K562 (cell line): ENCODE results near the gene MEF2D. TPM values are rescaled to one million over a fixed set of nuclear protein-coding genes. Genes with fewer than 3 reads are reported as not detected.

ENCODE experiments used
- ATAC-seq: fragments of 200-7000 bp; cut with Tn5 transposase; 3 replicates; pipeline ENCODE4 v1.9.1; 2020; ENCODE audit warnings: moderate library complexity
- BruUV-seq: library from RNA; stranded (reverse); fragments of 400-500 nt; replicated peaks from 2 replicates; lab custom pipeline; 2021; lab: Mats Ljungman, UMichigan
- CTCF ChIA-PET: fragments of 300-600 bp; formaldehyde crosslinking; extraction: SDS; loops from one replicate; lab custom pipeline; 2021; ENCODE audit warnings: low intra/inter-chr PET ratio; lab: Yijun Ruan, JAX
- POLR2A ChIA-PET: fragments of 300-600, 350-650 bp; sonication (Branson Sonifier 250); formaldehyde crosslinking; extraction: SDS; loops from one replicate; lab custom pipeline; 2021; ENCODE audit warnings: antibody characterized with exemption, inconsistent platforms; lab: Yijun Ruan, JAX
- DNase-seq, 4 experiments: peaks; one replicate each; pipeline versions ENCODE4 v3.0.0 to v3.0.0-alpha.2; 2011 to 2018; ENCODE audit warnings: low spot score in 3 of 4, mixed read lengths in 3 of 4; ENCODE audit errors: extremely low read depth in 1 of 4
- FAIRE-seq: peaks from 2 replicates; lab custom pipeline; 2011; peaks lifted over from hg19 to GRCh38; lab: Jason Lieb, UNC
- H2AFZ ChIP-seq: 2 replicates; pipeline ENCODE4 v1.6.0; 2011; ENCODE audit warnings: low read depth, low read length, control low read depth, inconsistent platforms
- H3K27ac ChIP-seq: fragments of 200-600 bp; 3 replicates; pipeline ENCODE4 v1.8.0; 2011; ENCODE audit warnings: low read depth, mild to moderate bottlenecking, control low read depth, inconsistent platforms, low read length, moderate library complexity, mixed read lengths; ENCODE audit errors: extremely low read depth
- H3K27me3 ChIP-seq, 2 experiments: fragments of 300-600 bp in 1 of 2; 2 replicates in 1 of 2; 3 replicates in 1 of 2; pipeline versions ENCODE4 v1.6.0 to v1.8.0; 2011; ENCODE audit warnings: inconsistent platforms in 2 of 2, low read length in 2 of 2, mild to moderate bottlenecking in 1 of 2, mixed read lengths in 1 of 2, moderate library complexity in 1 of 2; ENCODE audit not compliant: control insufficient read depth in 2 of 2, insufficient read depth in 2 of 2
- H3K36me3 ChIP-seq: fragments of 300-600 bp; 3 replicates; pipeline ENCODE4 v1.8.0; 2011; ENCODE audit warnings: mild to moderate bottlenecking, low read length, inconsistent platforms; ENCODE audit not compliant: control insufficient read depth, insufficient read depth
- H3K4me1 ChIP-seq, 2 experiments: fragments of 200-600 bp in 1 of 2; replicated peaks in 1 of 2; 2 replicates in 1 of 2; 3 replicates in 1 of 2; pipeline versions ENCODE4 v1.5.1 to v1.8.0; 2011; ENCODE audit warnings: inconsistent platforms in 2 of 2, low read length in 2 of 2, mild to moderate bottlenecking in 1 of 2, mixed read lengths in 1 of 2, moderate library complexity in 1 of 2; ENCODE audit not compliant: control insufficient read depth in 2 of 2, insufficient read depth in 2 of 2
- H3K4me2 ChIP-seq: 2 replicates; pipeline ENCODE4 v1.6.1; 2011; ENCODE audit warnings: low read length, control low read depth, inconsistent platforms, mixed read lengths; ENCODE audit not compliant: insufficient read depth
- H3K4me3 ChIP-seq: fragments of 200-600 bp; sonication (generic), shearing (Covaris generic); 2 replicates; pipeline ENCODE4 v1.5.1; 2016; ENCODE audit warnings: control low read depth, inconsistent platforms
- H3K79me2 ChIP-seq: fragments of 200-600 bp; 3 replicates; pipeline ENCODE4 v1.8.0; 2011; ENCODE audit warnings: low read length, inconsistent platforms; ENCODE audit not compliant: control insufficient read depth, insufficient read depth
- H3K9ac ChIP-seq, 2 experiments: 2 replicates each; pipeline versions ENCODE4 v1.6.0 to v1.6.1; 2011; ENCODE audit warnings: low read depth in 2 of 2, low read length in 2 of 2, control low read depth in 1 of 2, inconsistent platforms in 1 of 2, mild to moderate bottlenecking in 1 of 2, mixed read lengths in 1 of 2; ENCODE audit not compliant: insufficient read depth in 1 of 2
- H3K9me1 ChIP-seq: one replicate; pipeline ENCODE4 v1.6.0; 2011; ENCODE audit warnings: inconsistent platforms, mild to moderate bottlenecking, low read length, moderate library complexity; ENCODE audit not compliant: control insufficient read depth, insufficient read depth
- H3K9me3 ChIP-seq: replicated peaks from 2 replicates; pipeline ENCODE4 v1.5.1; 2011; ENCODE audit warnings: low read depth, low read length, inconsistent platforms; ENCODE audit not compliant: control insufficient read depth, insufficient read depth
- H4K20me1 ChIP-seq: replicated peaks from 2 replicates; pipeline ENCODE4 v1.6.1; 2011; ENCODE audit warnings: low read length, inconsistent platforms, mixed read lengths; ENCODE audit not compliant: control insufficient read depth, insufficient read depth
- BRF2 ChIP-seq: IDR thresholded peaks from 3 replicates; pipeline ENCODE4 v1.6.1; 2011; ENCODE audit warnings: borderline replicate concordance, mild to moderate bottlenecking; ENCODE audit not compliant: insufficient read length, insufficient read depth
- E2F1 ChIP-seq: sonication (generic); formaldehyde crosslinking; IDR thresholded peaks from 2 replicates; pipeline ENCODE4 v1.8.1; 2023; ENCODE audit warnings: mild to moderate bottlenecking, missing genetic modification reagents, moderate library complexity
- FOXP1 ChIP-seq: sonication (generic); formaldehyde crosslinking; IDR thresholded peaks from 2 replicates; pipeline ENCODE4 v1.8.0; 2022; ENCODE audit warnings: mild to moderate bottlenecking, missing genetic modification reagents
- HDAC3 ChIP-seq: fragments of 450-650 bp; IDR thresholded peaks from 2 replicates; pipeline ENCODE4 v1.6.1; 2018; ENCODE audit warnings: borderline replicate concordance, mild to moderate bottlenecking, moderate library complexity; ENCODE audit not compliant: partially characterized antibody
- HDGF ChIP-seq: fragments of 450-650 bp; IDR thresholded peaks from 2 replicates; pipeline ENCODE4 v1.6.1; 2016
- LARP7 ChIP-seq: fragments of 450-650 bp; IDR thresholded peaks from 2 replicates; pipeline ENCODE4 v1.6.1; 2016
- MCM2 ChIP-seq: fragments of 450-650 bp; IDR thresholded peaks from 2 replicates; pipeline ENCODE4 v1.6.1; 2017; ENCODE audit warnings: low read depth, mild to moderate bottlenecking
- MIER1 ChIP-seq: fragments of 450-650 bp; IDR thresholded peaks from 2 replicates; pipeline ENCODE4 v1.6.1; 2016; ENCODE audit warnings: antibody characterized with exemption, mild to moderate bottlenecking, low read depth
- NFATC3 ChIP-seq: fragments of 450-650 bp; IDR thresholded peaks from 2 replicates; pipeline ENCODE4 v1.6.1; 2017; ENCODE audit warnings: mild to moderate bottlenecking
- PHF21A ChIP-seq: fragments of 450-650 bp; IDR thresholded peaks from 2 replicates; pipeline ENCODE4 v1.6.1; 2017; ENCODE audit warnings: low read depth, borderline replicate concordance
- PRPF4 ChIP-seq: fragments of 200-400 bp; formaldehyde crosslinking; IDR thresholded peaks from one replicate; pipeline ENCODE4 v1.6.1; 2017; ENCODE audit warnings: low read length, low read depth, mild to moderate bottlenecking; ENCODE audit not compliant: insufficient read depth, poor library complexity, severe bottlenecking
- SAFB ChIP-seq: fragments of 200-400 bp; formaldehyde crosslinking; IDR thresholded peaks from 2 replicates; pipeline ENCODE4 v1.6.1; 2017; ENCODE audit warnings: low read depth, low read length, borderline replicate concordance
- SMARCA5 ChIP-seq: fragments of 450-650 bp; IDR thresholded peaks from 2 replicates; pipeline ENCODE4 v1.6.1; 2016
- WHSC1 ChIP-seq: IDR thresholded peaks from one replicate; pipeline ENCODE4 v1.6.1; 2012; ENCODE audit warnings: low read length, control low read depth, inconsistent platforms
- ZC3H8 ChIP-seq: fragments of 450-650 bp; IDR thresholded peaks from 2 replicates; pipeline ENCODE4 v1.6.1; 2017
- ZKSCAN8 ChIP-seq: fragments of 200-800 bp; sonication (Bioruptor generic); IDR thresholded peaks from 2 replicates; pipeline ENCODE4 v1.6.1; 2016; ENCODE audit warnings: missing genetic modification characterization, missing compliant biosample characterization
- ZNF512 ChIP-seq: IDR thresholded peaks from 2 replicates; pipeline ENCODE4 v1.6.1; 2016; ENCODE audit warnings: missing genetic modification characterization, missing compliant biosample characterization
- WGBS: fragments of 100-300 bp; shearing (Covaris generic); methylation state at CpG from one replicate; pipeline ENCODE4 v1.1.6; 2016; ENCODE audit warnings: low coverage, mixed read lengths; ENCODE audit not compliant: insufficient coverage; ENCODE audit errors: missing lambda C conversion rate; 5-methylcytosine and 5-hydroxymethylcytosine counted together
- in situ Hi-C: fragments of 300-500 bp; cut with MboI; formaldehyde crosslinking; loops from 4 replicates; pipeline ENCODE4 v1.15.0; 2018; ENCODE audit warnings: inconsistent platforms, mixed read lengths
- intact Hi-C: fragments of 100-400 bp; cut with micrococcal nuclease; formaldehyde crosslinking; loops from 2 replicates; pipeline ENCODE4 v1.14.2; 2022
- polyA plus RNA-seq, 8 experiments: library from polyadenylated mRNA; depleted of rRNA in 4 of 8; stranded (reverse) in 5 of 8; unstranded in 3 of 8; fragments of >200 nt; fragmentation: Nextera tagmentation in 2 of 8; fragmentation: Illumina TruSeq in 1 of 8; extraction: Ambion mirVana in 2 of 8; extraction: Trizol in 1 of 8; gene quantifications; 2 replicates each; pipeline versions ENCODE4 v1.2.1 to v1.2.3, GENCODE V29; 2011 to 2014; ENCODE audit warnings: inconsistent platforms in 1 of 8, missing spikeins in 1 of 8
- total RNA-seq, 7 experiments: library from RNA; depleted of rRNA in 6 of 7; stranded (reverse); fragments of >200 nt in 6 of 7; fragmentation: Illumina TruSeq in 2 of 7; extraction: Trizol in 2 of 7; gene quantifications; 2 replicates each; pipeline versions ENCODE4 v1.2.1 to v1.2.3, GENCODE V29; 2011 to 2021; ENCODE audit warnings: low replicate concordance in 1 of 7

MEF2D gene
- total and polyA plus RNA-seq, 9 of the 15 experiments (the other 6 are each of a cell fraction or from before 2014, with no cell fraction given) = 0.10 to 19.5 (median 2.6) TPM

- FAIRE-seq = no peak
- H3K79me2 ChIP-seq = no peaks in the 10 kb centered on the region
- intact Hi-C loops (loop anchor here (5.0 kb wide), 1 partner anchor 393 kb away; the partner anchor contains the start of gene LMNA), in situ Hi-C loops (no loop called here)
- H3K4me2 ChIP-seq = peak overlapping the region; percentile 76
- H3K36me3 ChIP-seq = no peaks in the 10 kb centered on the region
- H3K9me3 ChIP-seq = no peaks in the 10 kb centered on the region
- no TSS peak for BruUV-seq
- ATAC-seq = no peak
- CTCF ChIA-PET = no interaction called here
- DNase-seq = no peak
- peak overlapping the region; percentile 63 to 87; a peak in 3 of 4 replicates for H3K9ac ChIP-seq
- H3K27me3 ChIP-seq = no peaks in the 10 kb centered on the region; a peak in 1 of 5 replicates
- POLR2A ChIA-PET = interaction anchor here (1.1 to 1.2 kb wide), 2 partner anchors 11 to 14 kb away, joined by 4 read pairs; no protein-coding TSS in a partner anchor
- no peaks in the 10 kb centered on the region for H4K20me1 ChIP-seq
- WGBS = 70% methylated on average over 20 of the region's 21 CpGs
- no peak overlapping the region for H3K4me3 ChIP-seq
- peak overlapping the region; percentile 86 for H3K27ac ChIP-seq
- peaks cover 3% of the 10 kb centered on the region for H3K9me1 ChIP-seq
- peak overlapping the region; percentile 99 for H2AFZ ChIP-seq
- peaks cover 46 to 52% of the 10 kb centered on the region in 2 experiments for H3K4me1 ChIP-seq
- TF ChIP-seq MIER1 = 0 out of 2 replicates have a peak, but pooled peaks have one; percentile 34
- TF ChIP-seq ZNF512 (tag) = 0 out of 2 replicates have a peak, but pooled peaks have one; percentile 25
- TF ChIP-seq ZKSCAN8 = peak; percentile 29; the same call in 1 of the 2 replicates
- peak; percentile 13; the same call in 1 of the 2 replicates for TF ChIP-seq LARP7
- peak; percentile 70; the same call in 1 of the 2 replicates for TF ChIP-seq SMARCA5
- no peak for TF ChIP-seq MCM2
- TF ChIP-seq BRF2 = no peak
- TF ChIP-seq E2F1 = no peak; the same call in 1 of the 2 replicates
- no peak for TF ChIP-seq NFATC3
- 0 out of 2 replicates have a peak, but pooled peaks have one; percentile 16 for TF ChIP-seq ZC3H8
- 0 out of 2 replicates have a peak, but pooled peaks have one; percentile 35 for TF ChIP-seq HDGF
- TF ChIP-seq HDAC3 = no peak
- no peak for TF ChIP-seq PHF21A
- TF ChIP-seq SAFB = no peak
- TF ChIP-seq FOXP1 (CRISPR knock-in tag) = 0 out of 2 replicates have a peak, but pooled peaks have one; percentile 6
- no peak for TF ChIP-seq WHSC1
- TF ChIP-seq PRPF4 = no peak
Measured at GRCh38 chr1:156505679-156506298, 5.2 kb upstream of the MEF2D start.
